ENCODE measurements around the gene DHX35. TPM values are rescaled to one million over a fixed set of nuclear protein-coding genes. Genes with fewer than 3 reads are reported as not detected.

The DHX35 gene
- total RNA-seq, 1 donor from 2014 or later = 11.4 TPM

- intact Hi-C loops (cut with DNase I) = loop anchor here (2.0 kb wide), 1 partner anchor 30 kb away; no protein-coding TSS in a partner anchor
- no peak for DNase-seq (ENCODE audit: low spot score)
Measured at GRCh38 chr20:39080326-39080725, 118.2 kb downstream of the DHX35 start.

DNA sequence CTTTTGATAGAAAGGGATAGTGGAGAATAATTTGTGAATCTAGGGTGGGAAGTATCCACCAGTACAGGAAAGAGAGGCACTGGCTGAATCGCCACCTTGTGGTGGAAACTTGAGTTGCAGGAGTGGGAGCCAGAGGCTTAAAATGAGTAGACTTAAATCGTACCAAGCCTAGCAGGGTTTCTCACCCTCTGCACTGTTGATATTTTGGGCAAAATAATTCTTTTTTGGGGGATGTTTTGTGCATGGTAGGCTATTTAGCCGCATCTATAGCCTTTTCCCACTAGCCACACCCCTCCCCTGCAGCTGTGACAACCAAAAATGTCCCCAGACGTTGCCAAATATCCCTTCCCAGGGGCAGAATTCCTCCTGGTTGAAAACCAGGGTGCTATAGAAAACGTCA is 119.1 kb downstream of the DHX35 start:
- intact Hi-C loops (cut with DNase I) = loop anchor here (2.0 kb wide), 1 partner anchor 30 kb away; no protein-coding TSS in a partner anchor

DNA sequence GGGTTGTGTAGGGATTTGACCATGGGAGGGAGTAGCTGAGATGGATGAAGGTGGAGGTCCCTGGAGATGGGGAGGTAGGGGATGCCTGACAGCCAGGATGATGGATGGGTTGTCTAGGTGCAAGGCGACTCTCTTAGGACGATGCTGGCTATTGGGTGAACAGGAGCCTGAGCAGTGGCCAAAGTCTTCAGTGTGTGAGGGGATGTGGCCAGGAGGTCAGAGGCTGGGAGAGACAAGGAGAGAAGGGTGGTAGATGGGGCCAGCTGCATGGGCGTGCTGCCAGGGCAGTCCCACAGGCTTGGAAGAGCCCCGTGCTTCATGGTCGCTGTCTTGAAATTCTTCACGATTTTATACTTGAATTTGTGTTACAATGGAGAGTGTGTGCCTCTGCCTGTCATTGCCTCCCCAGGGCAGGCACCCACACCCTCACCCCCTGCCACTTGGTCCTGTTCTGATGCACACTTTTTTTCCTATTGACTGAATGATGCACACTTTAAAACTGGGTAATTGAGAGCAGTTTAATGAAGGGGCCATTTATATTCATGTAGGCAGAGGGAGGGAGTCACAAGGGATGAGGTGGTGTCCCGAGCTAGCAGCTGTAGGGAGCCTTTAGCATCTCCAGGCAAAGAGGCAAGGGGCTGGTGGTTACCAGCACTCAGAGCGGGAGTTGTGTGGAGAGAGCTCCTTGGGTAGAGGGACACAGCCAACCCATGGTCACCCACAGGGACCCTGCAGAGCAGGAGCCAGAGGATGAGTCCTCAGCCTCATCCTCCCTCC is 120.7 kb downstream of the DHX35 start:
- intact Hi-C loops (cut with DNase I) = no loop called here
- no peak for DNase-seq (ENCODE audit: low spot score)

More for the DNA sequence above, 119.1 kb downstream of the DHX35 start:
- peak; percentile 80 for DNase-seq (ENCODE audit: low spot score)

DNA sequence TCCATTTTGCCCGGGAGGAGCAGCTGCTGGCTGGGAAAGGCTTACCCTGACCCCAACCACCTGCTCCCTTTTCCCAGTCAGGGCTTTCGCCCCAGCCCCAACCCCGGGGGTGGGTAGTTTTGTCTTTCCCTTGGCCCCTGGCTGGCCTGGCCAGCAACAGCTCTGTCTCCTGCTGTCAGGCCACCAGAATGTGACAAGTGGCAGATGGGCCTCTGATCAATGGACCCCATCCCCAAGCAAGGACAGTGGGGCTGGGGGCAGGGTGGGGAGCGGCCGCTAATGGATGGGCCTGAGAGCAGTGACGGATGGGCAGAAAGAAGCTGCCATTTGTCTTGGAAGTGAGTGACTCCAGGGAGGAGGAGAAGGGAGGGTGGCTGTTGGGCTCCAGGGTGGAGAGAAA is 121.6 kb downstream of the DHX35 start:
- intact Hi-C loops (cut with DNase I) = no loop called here
- DNase-seq (ENCODE audit: low spot score) = no peak

GRCh38 chr20:39089029-39089428 is 126.9 kb downstream of the DHX35 start:
- DNase-seq (ENCODE audit: low spot score) = no peak
- intact Hi-C loops (cut with DNase I) = no loop called here

Other genes with a start within 250 kb of the DHX35 start
- not detected for gene SLC32A1, start 237.9 kb upstream of the DHX35 start, total RNA-seq
- 3.0 TPM for gene ACTR5, start 213.9 kb upstream of the DHX35 start, total RNA-seq
- gene PPP1R16B, start 156.6 kb upstream of the DHX35 start, total RNA-seq = 1.7 TPM
- gene FAM83D, start 35.9 kb upstream of the DHX35 start, total RNA-seq = 0.62 TPM

All from cardiac septum (tissue), 1 donor.